GM12873 (cell line): ENCODE measurements around the gene NCOA1.

ENCODE experiments used
- TF ChIP-seq, protein P1 (sequence below): IDR thresholded peaks from 2 replicates; pipeline ENCODE4 v1.5.1; 2012; ENCODE audit warnings: low read depth, mild to moderate bottlenecking, moderate library complexity, low read length, control low read depth; ENCODE audit not compliant: insufficient read depth; ENCODE audit errors: missing control alignments

Gene NCOA1

DNA sequence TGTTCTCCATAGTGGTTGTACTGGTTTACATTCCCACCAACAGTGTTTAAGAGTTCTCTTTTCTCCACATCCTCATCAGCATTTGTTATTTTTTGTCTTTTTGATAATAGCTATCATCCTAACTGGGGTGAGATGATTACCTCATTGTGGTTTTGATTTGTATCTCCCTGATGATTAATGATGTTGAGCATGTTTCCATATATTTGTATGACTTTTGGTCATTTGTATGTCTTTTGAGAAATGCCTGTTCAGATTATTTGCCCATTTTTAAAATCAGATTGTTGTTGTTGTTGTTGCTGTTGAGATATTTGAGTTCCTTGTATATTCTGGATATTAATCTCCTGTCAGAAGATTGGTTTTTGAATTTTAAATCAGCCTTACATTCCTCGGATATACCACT is 147.5 kb downstream of the NCOA1 start:
- TF ChIP-seq, protein P1, sequence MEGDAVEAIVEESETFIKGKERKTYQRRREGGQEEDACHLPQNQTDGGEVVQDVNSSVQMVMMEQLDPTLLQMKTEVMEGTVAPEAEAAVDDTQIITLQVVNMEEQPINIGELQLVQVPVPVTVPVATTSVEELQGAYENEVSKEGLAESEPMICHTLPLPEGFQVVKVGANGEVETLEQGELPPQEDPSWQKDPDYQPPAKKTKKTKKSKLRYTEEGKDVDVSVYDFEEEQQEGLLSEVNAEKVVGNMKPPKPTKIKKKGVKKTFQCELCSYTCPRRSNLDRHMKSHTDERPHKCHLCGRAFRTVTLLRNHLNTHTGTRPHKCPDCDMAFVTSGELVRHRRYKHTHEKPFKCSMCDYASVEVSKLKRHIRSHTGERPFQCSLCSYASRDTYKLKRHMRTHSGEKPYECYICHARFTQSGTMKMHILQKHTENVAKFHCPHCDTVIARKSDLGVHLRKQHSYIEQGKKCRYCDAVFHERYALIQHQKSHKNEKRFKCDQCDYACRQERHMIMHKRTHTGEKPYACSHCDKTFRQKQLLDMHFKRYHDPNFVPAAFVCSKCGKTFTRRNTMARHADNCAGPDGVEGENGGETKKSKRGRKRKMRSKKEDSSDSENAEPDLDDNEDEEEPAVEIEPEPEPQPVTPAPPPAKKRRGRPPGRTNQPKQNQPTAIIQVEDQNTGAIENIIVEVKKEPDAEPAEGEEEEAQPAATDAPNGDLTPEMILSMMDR: no peak

GRCh38 chr2:24642351-24642750 is 151.3 kb downstream of the NCOA1 start:
- TF ChIP-seq, protein P1: no peak

GRCh38 chr2:24643051-24643450 is 152.0 kb downstream of the NCOA1 start:
- TF ChIP-seq, protein P1: no peak

GRCh38 chr2:24644032-24644431 is 153.0 kb downstream of the NCOA1 start:
- TF ChIP-seq, protein P1: no peak

GRCh38 chr2:24650997-24651642 is 160.1 kb downstream of the NCOA1 start:
- TF ChIP-seq, protein P1: no peak

DNA sequence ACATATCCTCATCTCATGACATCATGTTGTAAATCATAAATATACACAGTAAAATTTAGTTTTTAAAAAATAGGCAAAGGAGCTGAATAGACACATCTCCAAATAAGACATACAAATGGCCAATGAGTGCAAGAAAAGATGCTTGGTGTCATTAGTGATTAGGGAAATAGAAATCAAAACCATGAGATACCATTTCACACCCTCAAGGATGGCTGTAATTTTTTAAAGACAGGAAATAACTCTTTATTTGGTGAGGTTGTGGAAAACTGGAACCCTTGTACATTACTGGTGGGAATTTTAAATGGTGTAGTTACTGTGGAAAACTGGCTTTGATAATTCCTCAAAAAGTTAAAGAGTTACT is 160.6 kb downstream of the NCOA1 start:
- TF ChIP-seq, protein P1: no peak

- TF ChIP-seq, protein P1: no peak
Observed at GRCh38 chr2:24652265-24653182, 161.5 kb downstream of the NCOA1 start.
